SK-N-SH (cell line): ENCODE data around the gene FABP3.

Experiments
- CTCF ChIP-seq: fragments of 200-600 bp; sonication (generic); IDR thresholded peaks from 2 replicates; pipeline ENCODE4 v1.6.1; 2017; ENCODE audit warnings: antibody characterized with exemption, mild to moderate bottlenecking, moderate library complexity
- TAF1 ChIP-seq: IDR thresholded peaks from 2 replicates; pipeline ENCODE4 v1.6.1; 2012; ENCODE audit warnings: low read depth, mild to moderate bottlenecking, low read length, moderate library complexity, borderline replicate concordance

- TF ChIP-seq CTCF (no peak), TAF1 (no peak)
Observed at GRCh38 chr1:31374511-31375196, 1.8 kb upstream of the FABP3 start.
